AG08395 (cell line): ENCODE results near the gene CYP27C1.

Experiments
- DNase-seq: peaks from one replicate; pipeline ENCODE4 v3.0.0; 2012; ENCODE audit warnings: mixed read lengths, low spot score

Gene CYP27C1

GRCh38 chr2:127191331-127192219 is 28.5 kb downstream of the CYP27C1 start:
- no peak for DNase-seq

GRCh38 chr2:127188797-127189196 is 31.3 kb downstream of the CYP27C1 start:
- no peak for DNase-seq

GRCh38 chr2:127187831-127188230 is 32.3 kb downstream of the CYP27C1 start:
- no peak for DNase-seq

GRCh38 chr2:127187081-127187775 is 32.9 kb downstream of the CYP27C1 start:
- no peak for DNase-seq

- DNase-seq: no peak
Observed at GRCh38 chr2:127185705-127186104, 34.4 kb downstream of the CYP27C1 start.

- no peak for DNase-seq
Observed at GRCh38 chr2:127185093-127185492, 35.0 kb downstream of the CYP27C1 start.

GRCh38 chr2:127183771-127184170 is 36.3 kb downstream of the CYP27C1 start:
- no peak for DNase-seq

- DNase-seq: no peak
Observed at GRCh38 chr2:127182626-127183458, 37.3 kb downstream of the CYP27C1 start.

- no peak for DNase-seq
Observed at GRCh38 chr2:127181851-127182250, 38.2 kb downstream of the CYP27C1 start.

- peak; percentile 63 for DNase-seq
Observed at GRCh38 chr2:127179766-127180165, 40.3 kb downstream of the CYP27C1 start.

- no peak for DNase-seq
Observed at GRCh38 chr2:127177617-127178263, 42.4 kb downstream of the CYP27C1 start.

- DNase-seq: peak; percentile 78
Observed at GRCh38 chr2:127176371-127177311, 43.5 kb downstream of the CYP27C1 start.

- peak; percentile 77 for DNase-seq
Observed at GRCh38 chr2:127175751-127176354, 44.2 kb downstream of the CYP27C1 start.

- peak; percentile 74 for DNase-seq
Observed at GRCh38 chr2:127175041-127175721, 44.9 kb downstream of the CYP27C1 start.

GRCh38 chr2:127174640-127175039 is 45.5 kb downstream of the CYP27C1 start:
- DNase-seq: no peak

- peak; percentile 50 for DNase-seq
Observed at GRCh38 chr2:127174136-127174535, 46.0 kb downstream of the CYP27C1 start.

GRCh38 chr2:127173057-127173456 is 47.0 kb downstream of the CYP27C1 start:
- peak; percentile 90 for DNase-seq

- no peak for DNase-seq
Observed at GRCh38 chr2:127172306-127172705, 47.8 kb downstream of the CYP27C1 start.

GRCh38 chr2:127170452-127171197 is 49.5 kb downstream of the CYP27C1 start:
- DNase-seq: no peak
